GM19239 (cell line): ENCODE measurements around the gene SCN5A.

Experiments used
- DNase-seq: peaks from one replicate; pipeline ENCODE4 v3.0.0; 2011; ENCODE audit warnings: low spot score; ENCODE audit not compliant: insufficient read length
- FAIRE-seq: peaks from 2 replicates; lab custom pipeline; 2011; peaks lifted over from hg19 to GRCh38; lab: Jason Lieb, UNC

Gene SCN5A

DNA sequence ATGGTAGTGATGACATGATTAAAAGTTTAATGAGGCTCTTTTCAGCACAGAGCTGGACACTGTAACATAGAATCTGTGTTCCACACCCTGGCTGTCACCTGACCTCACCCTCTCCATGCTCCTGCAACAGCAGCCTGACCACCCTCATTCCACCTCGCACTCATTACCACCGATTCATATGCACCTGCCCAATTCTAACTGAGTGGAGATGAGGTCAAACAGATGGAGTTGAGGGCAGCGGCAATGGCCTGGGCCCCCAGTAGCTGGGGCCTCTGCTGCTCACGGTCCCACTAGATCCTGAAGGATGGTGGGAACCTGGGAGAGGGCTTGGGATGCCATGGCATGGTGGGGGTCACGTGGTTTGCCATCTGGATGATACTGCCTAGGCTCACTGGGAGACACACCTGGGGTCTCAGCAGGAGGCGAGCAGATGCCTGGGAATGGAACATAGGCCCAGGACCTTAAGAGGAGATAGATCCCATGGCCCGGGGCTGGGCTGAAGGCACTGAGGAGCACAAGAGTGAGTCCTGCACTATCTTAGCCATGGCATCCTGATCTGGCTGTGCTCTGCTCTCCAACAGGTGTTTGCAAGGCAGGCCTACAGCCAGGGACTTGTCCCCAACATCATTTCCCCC is 1.3 kb downstream of the SCN5A start:
- no peak for FAIRE-seq
- no peak for DNase-seq

DNA sequence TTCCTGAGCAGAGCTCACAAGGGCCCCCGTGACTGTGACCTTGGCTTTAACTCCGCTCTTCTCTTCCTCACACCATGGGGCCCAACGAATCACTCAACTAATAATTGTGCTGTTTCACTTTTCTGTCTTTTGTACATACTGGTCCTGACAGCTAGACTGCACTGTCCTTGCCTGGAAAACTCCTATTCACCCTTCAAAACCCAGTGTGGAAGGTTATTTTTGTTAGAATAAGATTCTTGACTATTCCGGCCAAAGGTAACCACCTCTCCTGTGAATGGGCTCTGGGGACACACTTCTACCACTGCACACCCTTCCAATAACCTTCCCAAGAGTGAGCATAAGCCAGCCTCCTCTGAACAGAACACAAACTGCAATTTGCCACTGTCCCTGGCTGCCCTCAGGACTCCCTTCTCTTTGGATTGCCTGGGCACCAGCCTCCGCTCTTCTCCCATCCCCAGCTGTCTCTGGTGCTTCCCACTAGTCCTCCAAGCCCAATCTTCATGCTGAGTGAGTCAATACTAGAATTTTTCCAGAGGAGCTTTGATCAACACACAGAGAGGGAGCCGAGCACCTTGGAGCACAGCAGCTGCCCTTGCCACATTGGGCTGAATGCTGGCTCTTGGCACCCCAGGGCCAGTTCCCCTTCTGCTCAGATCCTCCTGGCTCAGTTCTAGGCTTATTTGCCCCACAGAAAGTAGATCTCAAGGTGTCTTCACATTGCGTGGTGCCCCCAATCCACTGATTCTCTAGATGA is 2.1 kb downstream of the SCN5A start:
- DNase-seq (no peak), FAIRE-seq (no peak)

DNA sequence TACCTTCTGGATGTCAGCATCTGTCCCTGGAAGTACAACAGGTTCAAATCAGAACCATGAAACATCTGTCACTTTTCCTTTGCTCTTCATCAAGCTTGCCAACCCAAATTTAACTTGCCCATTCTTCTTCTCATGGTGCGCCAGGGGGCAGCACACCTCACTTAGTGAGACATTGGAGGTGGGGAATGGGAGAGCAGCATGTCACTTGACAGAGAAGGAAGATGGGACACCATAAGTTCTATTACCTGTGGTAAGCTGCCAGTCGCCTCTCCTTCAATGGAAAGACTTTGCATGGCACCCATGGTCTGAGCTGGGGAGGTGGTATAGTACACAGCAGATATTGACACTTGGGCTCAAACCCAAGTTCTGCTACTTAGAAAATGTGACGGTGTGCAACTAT is 2.9 kb downstream of the SCN5A start:
- FAIRE-seq, result no peak
- no peak for DNase-seq

DNA sequence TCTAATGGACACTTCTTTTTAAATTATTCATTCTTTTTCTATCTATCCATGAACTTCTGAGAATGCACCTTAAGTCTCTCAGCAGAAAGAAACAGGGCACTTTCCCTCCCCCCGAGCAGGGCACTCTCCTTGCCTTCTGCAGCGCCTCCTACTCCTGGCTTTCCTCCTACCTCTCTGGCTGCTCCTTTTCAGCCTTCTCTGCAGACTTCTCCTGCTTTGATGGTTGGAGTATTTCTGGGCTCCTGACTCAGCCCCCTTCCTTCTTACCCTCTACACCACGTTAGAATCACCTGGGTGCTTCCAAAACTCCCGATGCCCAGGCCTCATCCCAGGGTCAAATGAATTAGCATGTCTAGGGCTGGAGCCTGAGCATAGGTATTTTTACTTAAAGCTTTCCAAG is 3.4 kb downstream of the SCN5A start:
- FAIRE-seq, result no peak
- DNase-seq, result no peak

DNA sequence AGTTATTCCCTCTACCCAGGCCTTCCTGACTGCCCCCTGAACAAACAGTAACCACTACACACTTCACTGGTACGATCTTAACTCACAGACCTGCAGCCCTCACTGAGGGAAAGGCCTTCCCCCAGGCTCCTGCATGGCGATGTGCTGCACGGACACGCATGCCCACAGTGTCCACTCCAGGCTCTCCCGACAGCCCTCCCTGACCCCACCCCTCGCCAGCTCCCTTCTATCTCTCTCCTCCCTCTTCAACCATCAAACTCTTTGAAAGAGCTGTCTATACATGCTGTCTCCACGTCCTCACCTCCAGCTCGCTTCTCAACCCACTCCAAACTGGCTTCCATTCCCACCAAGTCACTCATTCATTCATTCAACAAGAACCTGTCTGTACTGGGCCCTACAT is 3.9 kb downstream of the SCN5A start:
- FAIRE-seq (no peak), DNase-seq (no peak)

DNA sequence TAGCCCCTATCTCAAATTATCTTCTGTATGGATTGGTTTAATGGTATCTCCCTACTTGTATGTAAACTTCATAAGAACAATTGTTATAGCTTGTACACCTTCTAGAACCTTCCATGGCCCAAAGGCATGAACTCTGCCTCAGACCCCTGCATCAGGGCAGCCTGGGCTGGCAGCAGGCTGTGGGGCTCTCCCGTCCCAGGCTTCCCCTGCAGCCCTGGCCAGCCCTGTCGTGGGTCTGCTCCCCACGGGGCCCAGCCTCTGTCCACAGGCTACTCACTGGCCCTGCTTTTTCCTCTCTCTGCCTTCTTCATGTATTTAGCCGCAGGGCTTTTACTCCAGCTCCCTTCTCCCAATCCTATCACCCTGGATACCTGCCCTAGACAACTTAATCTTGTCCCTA is 4.4 kb downstream of the SCN5A start:
- FAIRE-seq (no peak), DNase-seq (no peak)

DNA sequence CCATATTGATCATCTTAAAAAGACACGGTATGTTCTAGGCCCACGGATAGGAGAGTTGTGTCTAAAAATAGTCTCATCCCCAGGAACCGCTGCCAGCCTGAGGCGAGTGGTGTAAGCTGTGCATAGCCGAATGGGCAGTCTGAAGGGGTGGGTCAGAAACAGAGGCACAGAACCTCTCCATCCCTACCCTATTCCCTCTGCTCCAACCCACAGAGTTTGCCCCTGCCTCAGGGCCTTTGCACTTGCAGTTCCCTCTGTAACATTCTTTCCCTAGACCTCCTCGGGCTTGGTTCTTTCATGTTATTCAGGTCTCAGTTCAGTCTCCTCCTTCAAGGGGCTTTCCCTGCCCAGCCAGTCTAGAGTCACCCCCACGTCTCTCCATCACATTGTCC is 4.8 kb downstream of the SCN5A start:
- FAIRE-seq, result no peak
- no peak for DNase-seq

DNA sequence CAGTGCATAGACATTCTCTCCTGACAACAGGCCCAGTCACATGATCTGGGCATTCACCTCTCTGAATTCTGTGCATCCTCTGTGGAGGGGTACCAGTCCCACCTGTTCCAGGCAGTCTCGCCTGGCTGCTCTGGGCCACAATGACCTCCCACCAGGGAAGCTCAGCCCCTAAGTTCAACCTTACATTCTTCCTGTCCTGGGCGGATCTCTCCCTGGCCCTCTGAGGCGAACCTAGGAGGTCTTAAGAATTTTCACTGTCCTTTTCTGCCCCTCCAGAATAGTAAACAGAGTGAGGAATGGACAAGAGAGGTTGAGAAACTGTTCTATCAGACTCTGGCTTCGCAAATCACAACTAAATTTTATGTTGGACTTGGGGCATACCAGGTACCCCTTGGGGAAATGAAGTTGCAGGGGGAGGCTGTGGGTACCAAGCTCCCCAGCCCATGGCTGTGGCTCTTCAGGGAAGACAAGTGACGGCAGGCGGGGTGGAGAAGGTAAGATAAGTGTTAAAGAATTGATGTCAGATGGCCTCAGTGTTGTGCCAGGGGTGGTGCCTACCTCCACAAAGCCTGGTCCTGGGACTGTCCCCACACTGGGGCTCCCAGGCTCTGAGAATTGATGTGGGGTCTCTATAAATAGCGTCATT is 5.3 kb downstream of the SCN5A start:
- FAIRE-seq, result no peak
- no peak for DNase-seq

DNA sequence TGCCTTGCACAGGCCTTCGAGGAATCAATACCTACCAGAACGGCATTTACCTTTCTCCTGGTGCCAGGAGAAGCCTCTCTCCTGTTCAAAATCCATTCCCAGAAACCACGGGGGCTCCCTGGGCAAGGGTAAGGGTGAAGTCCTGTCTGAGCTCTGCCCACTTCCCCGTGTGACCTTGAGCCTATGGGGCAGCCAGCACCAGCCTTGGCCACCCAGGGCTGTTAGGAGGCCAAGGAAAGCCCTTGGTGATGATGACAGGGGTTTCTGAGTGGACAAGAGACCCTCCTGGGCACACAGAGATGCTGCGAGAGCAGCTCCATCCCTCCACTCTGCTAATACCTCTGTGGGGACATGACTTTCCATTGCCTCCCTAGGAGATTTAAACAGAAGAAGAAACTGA is 5.9 kb downstream of the SCN5A start:
- FAIRE-seq (no peak), DNase-seq (no peak)

DNA sequence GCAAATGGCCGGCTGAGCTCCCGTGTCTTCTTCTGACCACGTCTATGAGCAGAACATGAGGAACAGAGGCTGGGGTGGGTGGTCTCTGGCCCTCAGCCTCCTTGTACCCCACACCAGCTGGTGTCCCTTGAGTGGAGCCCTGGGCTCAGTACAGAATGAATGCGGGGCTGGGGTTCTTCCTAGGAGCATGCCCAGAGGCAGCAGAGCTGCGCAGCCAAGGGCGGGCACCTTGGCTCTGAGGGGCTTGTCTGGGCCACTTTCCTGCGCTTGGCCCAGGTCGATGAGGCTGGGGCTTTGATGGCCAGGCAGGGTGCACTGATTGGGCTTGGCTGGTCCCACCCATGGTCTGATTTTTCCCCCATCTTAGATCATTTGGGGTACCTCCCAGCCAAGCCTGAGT is 6.4 kb downstream of the SCN5A start:
- FAIRE-seq, result no peak
- no peak for DNase-seq

DNA sequence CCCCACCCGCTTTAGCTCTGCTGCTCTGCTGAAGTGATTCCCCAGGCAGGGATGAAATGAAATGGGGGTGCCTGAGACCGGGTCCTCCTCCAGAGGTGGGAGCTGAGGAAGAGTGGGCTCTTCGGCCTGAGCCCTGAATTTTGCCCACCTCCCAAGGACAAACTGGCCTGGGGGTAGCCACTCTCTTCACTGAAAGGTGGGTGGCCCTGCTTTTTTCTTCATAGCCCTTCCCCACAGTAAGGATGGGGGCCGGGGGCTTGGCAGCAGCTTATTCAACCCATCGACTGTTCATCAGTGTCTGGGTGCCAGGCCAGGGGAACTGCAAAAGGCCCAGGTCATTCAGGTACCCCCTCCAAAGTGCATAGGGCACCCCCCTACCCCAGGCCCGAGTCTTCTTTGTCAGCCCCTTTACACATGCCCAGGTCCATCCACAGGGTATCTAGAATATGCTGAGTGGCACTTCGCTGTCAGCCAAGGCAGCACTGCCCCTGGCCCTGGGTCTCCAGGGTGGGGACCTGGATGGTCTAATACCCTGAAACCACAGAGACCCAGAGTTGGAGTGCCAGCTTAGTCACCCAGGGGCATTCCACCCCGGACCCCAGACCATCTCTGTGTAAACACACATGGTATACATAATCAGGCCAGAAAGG is 7.9 kb downstream of the SCN5A start:
- FAIRE-seq, result no peak
- DNase-seq, result no peak

DNA sequence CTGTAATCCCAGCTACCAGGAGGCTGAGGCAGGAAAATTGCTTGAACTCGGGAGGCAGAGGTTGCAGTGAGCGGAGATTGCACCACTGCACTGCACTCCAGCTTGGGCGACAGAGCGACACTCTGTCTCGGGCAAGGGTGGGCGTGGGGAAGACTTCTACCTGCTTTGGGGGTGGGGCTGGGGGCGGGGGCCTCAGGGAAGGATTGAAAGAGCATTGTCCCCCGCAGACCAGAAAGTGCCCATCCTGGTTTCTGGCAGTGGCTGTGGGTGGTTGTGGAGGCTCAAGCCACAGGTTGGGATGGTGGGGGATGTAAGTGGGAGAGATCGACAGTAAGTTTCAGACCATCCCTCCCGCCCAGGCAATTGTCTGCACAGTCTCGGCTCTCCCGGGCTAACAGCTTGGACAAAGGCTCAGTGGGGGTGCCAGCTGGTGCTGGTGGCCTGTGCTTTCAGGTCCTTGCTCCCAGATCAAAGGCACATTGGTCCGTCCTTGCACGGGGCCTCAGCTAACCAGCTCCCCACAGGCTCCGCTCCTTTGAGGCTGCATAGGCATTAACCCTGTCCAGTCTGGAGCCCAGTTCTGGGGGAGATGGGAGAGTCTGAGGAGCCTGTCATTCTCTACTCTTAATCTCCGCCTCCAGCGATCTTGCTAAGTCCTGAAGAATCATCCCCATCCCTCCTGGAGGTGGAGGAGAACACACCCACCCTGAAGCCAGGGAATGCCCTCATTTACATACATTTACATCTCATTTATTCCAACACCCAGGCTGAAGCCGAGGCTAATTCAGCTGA is 8.6 kb downstream of the SCN5A start:
- no peak for DNase-seq
- FAIRE-seq, result no peak

DNA sequence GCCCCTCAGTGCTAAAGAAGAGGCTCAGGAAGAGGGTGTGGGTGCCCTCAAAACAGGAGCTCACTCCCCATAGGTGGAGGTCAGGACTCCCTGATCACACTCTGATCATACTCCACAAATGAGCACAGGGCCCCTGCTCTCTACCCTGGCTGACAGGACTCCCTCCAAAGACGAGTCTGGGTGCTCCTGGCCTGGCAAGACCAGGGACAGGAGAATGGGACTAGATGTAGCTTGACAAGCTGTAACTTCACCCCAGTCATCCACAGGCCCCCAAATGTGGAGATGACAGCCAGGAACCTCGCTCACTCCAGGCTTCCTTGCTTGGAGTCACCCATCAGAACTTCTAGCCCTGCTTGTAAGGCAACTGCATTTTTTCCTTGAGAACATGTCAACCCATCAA is 11.1 kb downstream of the SCN5A start:
- DNase-seq (no peak), FAIRE-seq (no peak)

DNA sequence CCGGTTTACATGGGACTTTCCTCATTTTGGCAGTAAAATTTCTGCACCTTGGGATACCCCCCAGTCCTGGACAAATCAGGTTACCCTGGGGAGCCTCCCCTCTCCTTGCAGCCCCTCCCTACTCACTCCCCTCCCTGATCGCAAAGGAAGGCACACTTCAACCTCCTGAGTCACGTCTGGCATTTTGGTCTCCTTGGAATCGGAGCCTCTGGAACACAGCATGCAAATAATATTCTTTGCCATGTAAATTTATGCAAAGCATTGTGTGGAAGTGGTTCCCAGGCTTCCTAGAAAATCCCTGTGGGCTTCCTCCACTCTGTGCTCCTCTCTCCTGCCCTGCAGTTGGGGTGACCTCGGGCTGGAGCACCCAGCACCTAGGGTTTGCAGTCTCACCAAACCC is 11.6 kb downstream of the SCN5A start:
- FAIRE-seq, result no peak
- no peak for DNase-seq

DNA sequence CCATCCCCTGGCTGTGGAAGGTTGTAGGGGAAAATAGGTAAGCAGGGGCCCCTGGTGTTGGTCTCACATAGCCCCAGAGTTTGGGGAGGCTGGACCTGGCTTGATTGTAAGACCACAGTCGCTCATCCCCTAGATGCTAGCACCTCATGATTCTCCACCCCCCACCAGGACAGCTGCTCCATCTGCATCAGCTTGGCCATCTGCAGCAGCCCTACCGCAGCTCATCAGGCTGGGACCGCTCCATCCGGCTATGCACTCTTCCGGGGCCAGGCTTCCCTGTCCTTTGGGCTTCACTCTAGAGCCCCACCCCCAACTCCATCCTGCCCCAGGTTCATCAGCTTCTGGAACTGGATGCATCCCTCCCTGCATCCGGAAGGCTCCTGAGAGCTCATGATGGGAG is 12.6 kb downstream of the SCN5A start:
- DNase-seq, result no peak
- FAIRE-seq, result no peak

DNA sequence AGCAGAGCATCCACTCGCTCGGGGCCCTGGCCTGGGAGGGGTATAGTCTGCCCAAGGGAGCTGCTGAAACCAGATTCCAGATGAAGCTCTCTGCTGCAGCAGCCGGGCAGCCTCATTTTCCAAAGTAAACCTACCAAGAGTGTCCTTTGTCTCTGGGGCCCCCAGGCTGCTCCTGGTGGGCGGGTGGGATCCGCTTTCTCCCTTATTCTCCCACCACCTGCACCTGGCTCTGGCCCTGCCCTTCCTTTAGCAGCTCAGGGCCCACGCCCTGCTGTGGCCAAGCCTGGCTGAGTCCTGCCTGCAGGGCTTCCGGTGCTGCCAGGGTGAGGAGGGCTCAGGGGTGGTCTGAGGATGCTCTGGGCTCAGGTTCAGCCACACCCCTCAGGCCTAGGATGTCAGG is 13.0 kb downstream of the SCN5A start:
- no peak for FAIRE-seq
- no peak for DNase-seq

DNA sequence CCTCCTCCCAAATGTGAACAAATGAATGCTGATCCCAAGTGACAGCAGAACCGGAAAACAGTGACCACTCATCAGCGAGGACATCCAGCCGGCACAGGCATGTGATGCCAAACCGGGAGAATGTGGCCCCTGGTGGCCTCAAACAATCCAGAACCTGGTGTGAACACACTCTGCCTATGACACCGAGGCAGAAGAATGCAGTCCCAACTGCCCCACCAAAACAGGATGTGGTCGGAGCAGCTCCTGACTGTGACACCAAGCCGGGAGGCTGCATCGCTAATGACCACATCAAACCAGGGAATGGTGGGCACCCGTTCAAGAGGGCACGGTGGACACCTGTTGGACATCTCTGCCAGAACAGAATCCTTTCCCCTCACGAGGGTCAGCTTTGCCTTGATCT is 15.4 kb downstream of the SCN5A start:
- DNase-seq (no peak), FAIRE-seq (no peak)

DNA sequence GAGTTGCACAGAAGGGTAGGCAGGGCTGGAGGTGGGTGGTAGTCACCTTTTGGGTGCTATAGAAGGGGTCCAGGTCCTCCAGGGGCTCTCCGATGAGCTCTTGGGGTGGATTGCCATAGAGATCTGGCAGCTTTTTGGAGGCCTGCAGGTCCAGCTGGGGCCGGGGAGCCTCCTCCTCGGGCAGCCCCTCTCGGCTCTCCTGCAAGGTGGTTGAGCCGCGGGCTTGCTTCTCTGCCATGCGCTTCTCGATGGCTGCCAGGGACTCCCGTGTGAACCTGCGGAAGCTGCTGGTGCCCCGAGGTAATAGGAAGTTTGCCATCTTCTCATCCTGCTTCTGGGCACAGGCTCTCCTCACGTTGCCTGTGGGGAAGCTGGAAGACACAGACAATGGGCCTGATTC is 16.5 kb downstream of the SCN5A start:
- DNase-seq (no peak), FAIRE-seq (no peak)

DNA sequence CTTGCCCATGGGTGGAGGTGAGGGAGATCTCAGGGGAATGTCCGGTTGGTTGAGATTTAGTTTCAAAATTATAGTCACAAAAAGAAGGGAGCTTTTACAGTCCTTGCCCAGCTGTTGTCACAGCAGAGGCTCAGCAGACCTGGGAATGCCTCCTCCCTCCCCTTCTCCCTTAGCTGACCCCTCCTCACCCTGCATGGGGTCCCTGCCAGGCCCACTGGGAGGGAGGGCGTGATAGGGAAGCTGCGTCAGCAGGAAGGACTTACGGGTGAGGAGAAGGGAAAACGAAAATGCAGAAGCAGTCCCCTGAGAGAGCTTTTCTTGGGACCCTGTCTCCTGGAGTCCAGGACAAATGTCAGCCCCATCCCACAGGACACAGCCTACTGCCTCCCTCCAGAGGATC is 18.9 kb downstream of the SCN5A start:
- DNase-seq, result no peak
- FAIRE-seq, result no peak

DNA sequence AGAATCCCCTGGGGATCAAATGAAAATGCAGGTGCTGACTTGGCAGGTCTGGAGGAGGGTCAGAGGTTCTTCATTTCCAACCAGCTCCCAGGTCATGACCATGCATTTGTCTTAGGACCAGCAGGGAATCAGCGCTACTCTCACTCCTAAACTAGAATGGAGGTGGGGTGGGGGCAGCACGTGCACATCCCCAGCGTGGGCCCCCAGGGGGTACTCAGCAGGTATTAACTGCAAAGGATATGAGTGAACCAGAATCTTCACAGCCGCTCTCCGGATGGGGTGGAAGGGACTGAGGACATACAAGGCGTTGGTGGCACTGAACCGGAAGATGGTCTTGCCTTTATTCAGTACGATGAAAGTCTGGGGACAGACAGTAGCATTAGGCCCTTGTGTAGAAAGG is 19.4 kb downstream of the SCN5A start:
- DNase-seq (no peak), FAIRE-seq (no peak)

DNA sequence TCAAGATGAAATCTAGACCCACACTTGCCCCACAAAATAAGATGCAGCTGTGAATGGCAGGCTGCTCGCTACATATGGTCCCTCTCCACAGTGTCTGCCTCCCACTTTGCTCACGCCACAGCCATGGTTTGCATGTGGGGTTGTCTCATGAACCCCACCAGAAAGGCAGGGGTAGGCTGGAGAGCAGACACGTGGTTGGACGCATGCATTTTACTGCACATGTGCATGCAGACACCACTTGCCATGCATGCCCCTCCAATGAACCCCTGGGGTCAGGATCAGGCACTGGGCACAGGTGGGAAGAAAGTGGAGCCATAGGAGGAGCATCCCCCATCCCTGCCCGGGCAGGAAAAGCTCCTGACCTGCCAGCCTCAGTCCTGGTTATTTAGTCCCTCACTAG is 20.7 kb downstream of the SCN5A start:
- no peak for FAIRE-seq
- DNase-seq, result no peak
